PC-3 (cell line): ENCODE measurements around the gene MT1M. TPM values are rescaled to one million over a fixed set of nuclear protein-coding genes. Genes with fewer than 3 reads are reported as not detected.

Source experiments
- ATAC-seq: fragments of 200-7000 bp; cut with Tn5 transposase; 2 replicates; pipeline ENCODE4 v1.9.1; 2020; ENCODE audit warnings: mild to moderate bottlenecking, moderate library complexity
- BruUV-seq: library from RNA; stranded (reverse); fragments of 400-500 nt; replicated peaks from 2 replicates; lab custom pipeline; 2021; lab: Mats Ljungman, UMichigan
- CTCF ChIA-PET: fragments of 300-600 bp; sonication (Branson Sonifier 250); formaldehyde crosslinking; loops from one replicate; lab custom pipeline; 2022; ENCODE audit warnings: antibody characterized with exemption; lab: Charles Lee
- POLR2A ChIA-PET: fragments of 300-600 bp; sonication (Branson Sonifier 250); formaldehyde crosslinking; loops from one replicate; lab custom pipeline; 2022; ENCODE audit warnings: antibody characterized with exemption; ENCODE audit not compliant: unreplicated experiment; lab: Charles Lee
- DNase-seq: peaks from one replicate; pipeline ENCODE4 v3.0.0-alpha.2; 2015
- H2AFZ ChIP-seq: fragments of 300-600 bp; sonication (generic); 2 replicates; pipeline ENCODE4 v1.6.0; 2016; ENCODE audit warnings: antibody characterized with exemption, low read length
- H3F3A ChIP-seq: fragments of 300-600 bp; sonication (generic); one replicate; pipeline ENCODE4 v1.6.0; 2017; ENCODE audit warnings: antibody characterized with exemption, low read length, control low read depth, mild to moderate bottlenecking; ENCODE audit not compliant: unreplicated experiment
- H3K27ac ChIP-seq: fragments of 300-600 bp; sonication (generic); 2 replicates; pipeline ENCODE4 v1.5.1; 2016; ENCODE audit warnings: mild to moderate bottlenecking, low read length
- H3K27me3 ChIP-seq: fragments of 300-600 bp; sonication (generic); 2 replicates; pipeline ENCODE4 v1.6.1; 2016; ENCODE audit warnings: low read length, mixed read lengths
- H3K36me3 ChIP-seq: fragments of 300-600 bp; sonication (generic); 2 replicates; pipeline ENCODE4 v1.6.1; 2016; ENCODE audit warnings: low read depth, mixed run types, low read length, mixed read lengths
- H3K4me1 ChIP-seq: fragments of 300-600 bp; sonication (generic); 2 replicates; pipeline ENCODE4 v1.5.1; 2016; ENCODE audit warnings: low read length; ENCODE audit not compliant: insufficient read depth
- H3K4me2 ChIP-seq: fragments of 300-600 bp; sonication (generic); 2 replicates; pipeline ENCODE4 v1.6.0; 2016; ENCODE audit warnings: low read length
- H3K4me3 ChIP-seq: fragments of 300-600 bp; sonication (generic); 2 replicates; pipeline ENCODE4 v1.5.1; 2016; ENCODE audit warnings: mild to moderate bottlenecking, low read length, mixed read lengths
- H3K79me2 ChIP-seq: fragments of 300-600 bp; sonication (generic); 2 replicates; pipeline ENCODE4 v1.6.1; 2017; ENCODE audit warnings: low read length, mixed read lengths
- H3K9ac ChIP-seq: fragments of 300-600 bp; sonication (generic); 2 replicates; pipeline ENCODE4 v1.6.0; 2016; ENCODE audit warnings: mild to moderate bottlenecking, low read length
- H3K9me2 ChIP-seq: fragments of 300-600 bp; sonication (generic); replicated peaks from 2 replicates; pipeline ENCODE4 v1.6.1; 2016; ENCODE audit warnings: mixed run types, low read length, mixed read lengths
- H3K9me3 ChIP-seq: fragments of 300-600 bp; sonication (generic); 2 replicates; pipeline ENCODE4 v1.6.1; 2016; ENCODE audit warnings: low read length, mixed read lengths
- H4K20me1 ChIP-seq: fragments of 300-600 bp; sonication (generic); 2 replicates; pipeline ENCODE4 v1.6.1; 2016; ENCODE audit warnings: low read length, mixed read lengths
- CTCF ChIP-seq: fragments of 300-600 bp; sonication (generic); conservative IDR thresholded peaks from 2 replicates; pipeline ENCODE4 v1.5.1; 2017; ENCODE audit warnings: antibody characterized with exemption, low read depth, mild to moderate bottlenecking, low read length
- EZH2 ChIP-seq: fragments of 300-600 bp; sonication (generic); IDR thresholded peaks from one replicate; pipeline ENCODE4 v1.6.1; 2017; ENCODE audit warnings: antibody characterized with exemption, mild to moderate bottlenecking, low read length; ENCODE audit not compliant: unreplicated experiment
- EZH2phosphoT487 ChIP-seq: fragments of 300-600 bp; sonication (generic); IDR thresholded peaks from 2 replicates; pipeline ENCODE4 v1.6.1; 2018; ENCODE audit warnings: mild to moderate bottlenecking, antibody characterized with exemption, low read length, borderline replicate concordance
- intact Hi-C: fragments of 100-400 bp; cut with micrococcal nuclease; formaldehyde crosslinking; loops from 2 replicates; pipeline ENCODE4 v1.9.0; 2023
- total RNA-seq: library from RNA; depleted of rRNA; stranded (reverse); fragments of >200 nt; gene quantifications from 2 replicates; pipeline ENCODE4 v1.2.3, GENCODE V29; 2014

Gene MT1M
- total RNA-seq, 1 experiment from 2014 or later = 1.5 TPM

- Histone ChIP-seq H3K27me3 (no peaks in the 10 kb centered on the region), H3K4me3 (no peak overlapping the region), H3K9me3 (no peaks in the 10 kb centered on the region), H3K4me1 (peaks cover 15% of the 10 kb centered on the region), H3K9ac (no peak overlapping the region), H2AFZ (no peak overlapping the region), H3K27ac (no peak overlapping the region), H3F3A (no peaks in the 10 kb centered on the region), H4K20me1 (no peaks in the 10 kb centered on the region), H3K79me2 (no peaks in the 10 kb centered on the region), H3K36me3 (no peaks in the 10 kb centered on the region), H3K9me2 (no peaks in the 10 kb centered on the region), H3K4me2 (peak overlapping the region; percentile 12; the same call in 1 of the 2 replicates)
- CTCF ChIA-PET = no interaction called here
- BruUV-seq = no TSS peak
- POLR2A ChIA-PET = no interaction called here
- no peak for TF ChIP-seq EZH2phosphoT487
- no peak for TF ChIP-seq CTCF
- TF ChIP-seq EZH2 = no peak
- peak; percentile 96 for ATAC-seq
- intact Hi-C loops = loop anchor here (10.0 kb wide), 1 partner anchor 45 kb away; the partner anchor contains the start of gene MT2A
- DNase-seq = peak; percentile 87
Measured at GRCh38 chr16:56649820-56650219, 17.4 kb downstream of the MT1M start.

GRCh38 chr16:56651586-56651985, 19.1 kb downstream of the MT1M start, which contains the start of gene MT1B:
Gene MT1B (plus strand): TSS chr16:56651886. CDS start chr16:56651954, 68 bp downstream.
- Histone ChIP-seq H3K4me1 (peaks cover 15% of the 10 kb centered on the region), H3K27ac (no peak within 1 kb of the TSS), H3K9me3 (no peaks in the 10 kb centered on the region), H3K9ac (no peak within 1 kb of the TSS), H3F3A (no peaks in the 10 kb centered on the region), H3K79me2 (no peaks in the 10 kb centered on the region), H3K4me3 (no peak within 1 kb of the TSS), H3K27me3 (no peaks in the 10 kb centered on the region), H3K36me3 (no peaks in the 10 kb centered on the region), H3K9me2 (no peaks in the 10 kb centered on the region), H4K20me1 (no peaks in the 10 kb centered on the region), H3K4me2 (no peak within 1 kb of the TSS), H2AFZ (no peak within 1 kb of the TSS)
- ChIA-PET POLR2A (no interaction called here), CTCF (no interaction called here)
- DNase-seq (no peak), ATAC-seq (no peak)
- intact Hi-C loops = loop anchor here (10.0 kb wide), 1 partner anchor 47 kb away; the partner anchor contains the start of gene MT2A
- TF ChIP-seq EZH2phosphoT487 = no peak
- no peak for TF ChIP-seq CTCF
- TF ChIP-seq EZH2 = no peak
- no TSS peak for BruUV-seq

- Histone ChIP-seq H3F3A (no peaks in the 10 kb centered on the region), H3K79me2 (no peaks in the 10 kb centered on the region), H3K9me3 (no peaks in the 10 kb centered on the region), H3K36me3 (no peaks in the 10 kb centered on the region), H3K4me2 (no peak overlapping the region), H2AFZ (no peak overlapping the region), H3K27ac (no peak overlapping the region), H3K27me3 (no peaks in the 10 kb centered on the region), H3K9me2 (no peaks in the 10 kb centered on the region), H3K4me3 (no peak overlapping the region), H3K4me1 (peaks cover 18% of the 10 kb centered on the region), H4K20me1 (no peaks in the 10 kb centered on the region), H3K9ac (no peak overlapping the region)
- CTCF ChIA-PET = no interaction called here
- DNase-seq (no peak), ATAC-seq (no peak)
- intact Hi-C loops = loop anchor here (10.0 kb wide), 1 partner anchor 48 kb away; the partner anchor contains the start of gene MT2A
- no TSS peak for BruUV-seq
- TF ChIP-seq EZH2phosphoT487 (no peak), EZH2 (no peak), CTCF (no peak)
- POLR2A ChIA-PET = no interaction called here
Measured at GRCh38 chr16:56652600-56652999, 20.1 kb downstream of the MT1M start.
